ENCODE measurements around the gene PIGR.

PIGR gene

DNA sequence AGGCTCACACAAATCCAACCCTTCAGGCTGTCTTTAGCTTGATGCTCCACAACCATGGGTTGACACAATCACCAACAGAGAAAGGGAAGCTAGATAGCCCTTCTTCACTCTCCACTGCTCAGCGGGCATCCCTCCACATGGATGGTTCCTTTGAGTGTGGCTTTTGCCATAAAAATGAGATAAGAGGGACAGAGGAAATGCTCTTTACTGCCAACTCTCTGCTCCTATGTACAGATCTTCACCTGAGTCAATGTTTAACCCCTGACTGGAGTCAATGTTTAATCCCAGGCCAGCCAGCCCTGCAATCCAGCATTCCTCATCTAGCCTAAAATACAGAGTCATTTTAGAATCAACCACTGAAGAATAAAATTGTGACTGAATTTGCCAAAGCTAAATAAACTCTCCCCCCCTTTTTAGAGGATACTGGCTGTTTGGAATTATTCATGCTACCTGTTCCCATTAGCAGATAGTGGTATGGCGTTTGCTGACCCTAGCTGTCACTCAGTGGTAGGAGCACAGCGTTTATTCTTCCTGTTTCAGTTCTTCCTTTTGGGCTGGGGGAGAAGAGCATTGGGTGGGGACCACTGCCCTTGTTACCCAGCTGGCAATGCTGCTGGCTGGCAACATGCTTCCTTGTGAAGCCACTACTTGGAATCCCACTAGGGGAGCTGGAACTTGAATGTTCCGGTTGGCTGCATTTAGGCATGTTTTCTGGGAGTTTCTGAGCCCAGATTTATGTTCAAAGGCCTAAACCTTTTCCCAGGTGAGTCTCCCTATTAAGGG, 5.2 kb upstream of the PIGR start:
- TF ChIP-seq, protein P1, sequence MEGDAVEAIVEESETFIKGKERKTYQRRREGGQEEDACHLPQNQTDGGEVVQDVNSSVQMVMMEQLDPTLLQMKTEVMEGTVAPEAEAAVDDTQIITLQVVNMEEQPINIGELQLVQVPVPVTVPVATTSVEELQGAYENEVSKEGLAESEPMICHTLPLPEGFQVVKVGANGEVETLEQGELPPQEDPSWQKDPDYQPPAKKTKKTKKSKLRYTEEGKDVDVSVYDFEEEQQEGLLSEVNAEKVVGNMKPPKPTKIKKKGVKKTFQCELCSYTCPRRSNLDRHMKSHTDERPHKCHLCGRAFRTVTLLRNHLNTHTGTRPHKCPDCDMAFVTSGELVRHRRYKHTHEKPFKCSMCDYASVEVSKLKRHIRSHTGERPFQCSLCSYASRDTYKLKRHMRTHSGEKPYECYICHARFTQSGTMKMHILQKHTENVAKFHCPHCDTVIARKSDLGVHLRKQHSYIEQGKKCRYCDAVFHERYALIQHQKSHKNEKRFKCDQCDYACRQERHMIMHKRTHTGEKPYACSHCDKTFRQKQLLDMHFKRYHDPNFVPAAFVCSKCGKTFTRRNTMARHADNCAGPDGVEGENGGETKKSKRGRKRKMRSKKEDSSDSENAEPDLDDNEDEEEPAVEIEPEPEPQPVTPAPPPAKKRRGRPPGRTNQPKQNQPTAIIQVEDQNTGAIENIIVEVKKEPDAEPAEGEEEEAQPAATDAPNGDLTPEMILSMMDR (conservative IDR thresholded peaks at IDR 0.05; ENCODE audit: low read depth), result no peak
- CTCF ChIA-PET, result interaction anchor here (0.5 to 1.2 kb wide), 2 partner anchors 10 to 558 kb away, joined by 3 read pairs; no protein-coding TSS in a partner anchor
- POLR2A ChIA-PET (ENCODE audit: low non-redundant PET), result no interaction called here
- H3K27ac ChIP-seq, result no peak overlapping the region; the same call in 1 of the 2 replicates
- DNase-seq (ENCODE audit: low spot score), result no peak

- no peak overlapping the region for H3K27ac ChIP-seq
- ChIA-PET POLR2A (ENCODE audit: low non-redundant PET) (no interaction called here), CTCF (interaction anchor here (1.0 kb wide), 1 partner anchor 12 kb away, joined by 3 read pairs; no protein-coding TSS in a partner anchor)
- no peak for DNase-seq (ENCODE audit: low spot score)
- TF ChIP-seq, protein P1 (conservative IDR thresholded peaks at IDR 0.05; ENCODE audit: low read depth), result no peak
Measured at GRCh38 chr1:206949641-206950040, 3.4 kb upstream of the PIGR start.

- no peak overlapping the region for H3K27ac ChIP-seq
- POLR2A ChIA-PET (ENCODE audit: low non-redundant PET), result no interaction called here
- TF ChIP-seq, protein P1 (conservative IDR thresholded peaks at IDR 0.05; ENCODE audit: low read depth), result no peak
- DNase-seq (ENCODE audit: low spot score), result no peak
- CTCF ChIA-PET, result no interaction called here
Measured at GRCh38 chr1:206949208-206949607, 2.9 kb upstream of the PIGR start.

- ChIA-PET POLR2A (ENCODE audit: low non-redundant PET) (no interaction called here), CTCF (no interaction called here)
- TF ChIP-seq, protein P1 (conservative IDR thresholded peaks at IDR 0.05; ENCODE audit: low read depth), result no peak
- DNase-seq (ENCODE audit: low spot score), result no peak
- H3K27ac ChIP-seq, result no peak overlapping the region
Measured at GRCh38 chr1:206947255-206947654, 989 bp upstream of the PIGR start.

GRCh38 chr1:206945779-206946178, 487 bp downstream of the PIGR start:
- TF ChIP-seq, protein P1 (conservative IDR thresholded peaks at IDR 0.05; ENCODE audit: low read depth), result no peak
- CTCF ChIA-PET, result interaction anchor here (0.7 kb wide), 1 partner anchor 11 kb away, joined by 3 read pairs; no protein-coding TSS in a partner anchor
- DNase-seq (ENCODE audit: low spot score), result no peak
- POLR2A ChIA-PET (ENCODE audit: low non-redundant PET), result no interaction called here
- H3K27ac ChIP-seq, result no peak overlapping the region

DNA sequence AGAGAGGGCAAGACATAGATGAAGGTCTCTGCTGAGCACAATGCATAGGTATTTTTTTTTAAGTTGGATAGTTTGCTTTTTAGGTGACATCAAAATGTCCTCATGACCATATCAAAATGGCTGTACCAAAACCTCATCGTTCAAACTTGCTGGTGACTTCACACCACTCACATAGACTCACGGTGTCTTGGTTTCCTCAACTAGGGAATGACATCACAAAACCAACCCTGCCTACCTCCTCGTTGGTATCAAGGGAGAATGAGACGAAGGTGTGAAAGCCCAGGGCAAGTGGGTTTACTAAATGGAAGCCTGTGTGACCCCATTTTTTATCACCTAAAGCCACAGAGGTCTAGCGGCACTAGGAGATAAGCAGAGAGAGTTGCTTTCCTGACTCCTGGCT, 1.6 kb downstream of the PIGR start:
- ChIA-PET CTCF (no interaction called here), POLR2A (ENCODE audit: low non-redundant PET) (no interaction called here)
- TF ChIP-seq, protein P1 (conservative IDR thresholded peaks at IDR 0.05; ENCODE audit: low read depth), result no peak
- no peak for DNase-seq (ENCODE audit: low spot score)
- no peak overlapping the region for H3K27ac ChIP-seq

Measured in RWPE1 (cell line).